Renal cortex interstitium (tissue), 11 donors: ENCODE measurements around the gene NCOR1. TPM values are rescaled to one million over a fixed set of nuclear protein-coding genes. Genes with fewer than 3 reads are reported as not detected.
"Not testable (repeated sequence)": the region's sequence is repeated elsewhere in the genome, so short reads cannot be mapped to it uniquely, and the experiment has no call there.

ENCODE experiments used
- DNase-seq, 11 donors: peaks; one replicate each; pipeline ENCODE4 v3.0.0-alpha.2; 2013; ENCODE audit warnings: low read depth in 9 of 11, low spot score in 4 of 11; ENCODE audit errors: extremely low read depth in 1 of 11
- polyA plus RNA-seq, 3 donors: library from polyadenylated mRNA; unstranded; fragments of 120-200 nt; gene quantifications; one replicate each; pipeline ENCODE4 v1.2.1, GENCODE V29; 2013; ENCODE audit not compliant: insufficient read length in 3 of 3

NCOR1 gene
- polyA plus RNA-seq, 3 donors: 101 to 110 (median 104) TPM

GRCh38 chr17:16181581-16181980 lies 33.8 kb downstream of the NCOR1 start:
- DNase-seq: no peak

DNA sequence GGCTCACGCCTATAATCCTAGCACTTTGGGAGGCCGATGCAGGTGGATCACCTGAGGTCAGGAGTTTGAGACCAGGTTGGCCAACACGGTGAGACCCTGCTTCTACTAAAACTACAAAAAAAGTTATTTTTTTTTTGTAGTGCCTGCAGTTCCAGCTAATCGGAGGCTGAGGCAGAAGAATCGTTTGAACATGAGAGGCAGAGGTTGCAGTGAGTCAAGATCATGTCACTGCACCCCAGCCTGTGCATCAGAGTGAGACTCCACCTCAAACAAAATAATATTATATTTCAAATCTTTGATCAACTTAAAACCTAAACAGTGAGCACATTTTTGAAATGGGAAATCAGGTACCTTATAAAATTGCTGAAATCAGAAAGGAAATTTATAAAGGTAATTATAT lies 36.5 kb downstream of the NCOR1 start:
- no peak for DNase-seq

DNA sequence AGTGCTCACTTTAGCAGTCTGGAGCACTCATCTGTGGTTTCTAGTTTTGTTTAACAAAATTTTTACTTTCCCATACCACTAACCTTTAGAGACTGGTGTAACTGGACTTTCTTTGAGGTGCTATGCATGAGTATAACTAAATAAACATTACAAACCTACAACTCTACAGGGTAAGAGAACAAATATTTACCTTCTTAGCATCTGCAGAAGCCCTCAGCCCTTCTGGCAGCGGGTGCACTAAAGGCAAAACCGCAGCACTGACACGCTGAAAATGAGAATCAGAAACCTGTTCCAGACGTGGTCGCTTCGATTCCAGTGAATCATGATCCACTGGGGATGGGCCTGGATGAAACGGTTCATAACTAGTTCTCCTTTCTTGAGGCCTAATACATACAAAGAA lies 43.7 kb downstream of the NCOR1 start:
- no peak for DNase-seq

GRCh38 chr17:16166766-16167165 lies 48.6 kb downstream of the NCOR1 start:
- DNase-seq: not testable (repeated sequence)

- no peak for DNase-seq
Measured at GRCh38 chr17:16158714-16159113, 56.6 kb downstream of the NCOR1 start.

DNA sequence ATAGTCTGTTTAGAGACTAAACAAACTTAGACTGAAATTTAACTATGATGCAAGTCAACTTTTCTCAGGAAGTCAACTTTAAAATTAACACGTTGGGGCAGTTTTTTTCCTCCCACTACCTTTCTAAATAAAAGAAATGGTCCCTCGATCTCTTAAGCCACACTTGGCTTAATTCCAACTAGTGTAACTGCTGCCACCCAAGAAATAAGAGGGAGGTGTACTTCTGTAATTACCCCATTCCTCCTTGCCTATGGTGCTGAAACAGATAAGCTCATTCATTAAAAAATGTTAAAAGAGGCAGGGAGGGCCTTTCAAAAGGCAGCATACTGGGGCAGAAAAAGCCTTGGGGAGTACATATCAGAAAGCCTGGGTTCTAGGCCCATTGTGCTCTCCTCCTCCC lies 59.8 kb downstream of the NCOR1 start:
- DNase-seq: no peak

DNA sequence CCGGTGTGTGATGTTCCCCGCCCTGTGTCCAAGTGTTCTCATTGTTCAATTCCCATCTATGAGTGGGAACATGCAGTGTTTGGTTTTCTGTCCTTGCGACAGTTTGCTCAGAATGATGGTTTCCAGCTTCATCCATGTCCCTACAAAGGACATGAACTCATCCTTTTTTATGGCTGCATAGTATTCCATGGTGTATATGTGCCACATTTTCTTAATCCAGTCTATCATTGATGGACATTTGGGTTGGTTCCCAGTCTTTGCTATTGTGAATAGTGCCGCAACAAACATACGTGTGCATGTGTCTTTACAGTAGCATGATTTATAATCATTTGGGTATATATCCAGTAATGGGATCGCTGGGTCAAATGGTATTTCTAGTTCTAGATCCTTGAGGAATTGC lies 63.0 kb downstream of the NCOR1 start:
- not testable (repeated sequence) for DNase-seq

GRCh38 chr17:16150251-16150856 lies 65.0 kb downstream of the NCOR1 start:
- DNase-seq: no peak

- no peak for DNase-seq
Measured at GRCh38 chr17:16148596-16148995, 66.7 kb downstream of the NCOR1 start.

DNA sequence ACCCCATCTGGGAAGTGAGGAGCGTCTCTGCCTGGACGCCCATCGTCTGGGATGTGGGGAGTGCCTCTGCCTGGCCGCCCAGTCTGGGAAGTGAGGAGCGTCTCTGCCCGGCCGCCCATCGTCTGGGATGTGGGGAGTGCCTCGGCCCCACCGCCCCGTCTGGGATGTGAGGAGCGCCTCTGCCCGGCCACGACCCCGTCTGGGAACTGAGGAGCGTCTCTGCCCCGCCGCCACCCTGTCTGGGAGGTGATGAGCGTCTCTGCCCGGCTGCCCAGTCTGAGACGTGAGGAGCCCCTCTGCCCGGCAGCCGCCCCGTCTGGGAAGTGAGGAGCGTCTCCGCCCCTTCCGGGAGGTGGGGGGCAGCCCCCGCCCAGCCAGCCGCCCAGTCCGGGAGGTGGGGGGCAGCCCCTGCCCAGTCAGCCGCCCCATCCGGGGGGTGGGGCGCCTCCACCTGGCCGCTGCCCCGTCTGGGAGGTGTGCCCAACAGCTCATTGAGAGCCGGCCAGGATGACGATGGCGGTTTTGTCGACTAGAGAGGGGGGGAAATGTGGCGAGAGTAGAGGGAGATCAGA lies 69.9 kb downstream of the NCOR1 start:
- DNase-seq: not testable (repeated sequence)

DNA sequence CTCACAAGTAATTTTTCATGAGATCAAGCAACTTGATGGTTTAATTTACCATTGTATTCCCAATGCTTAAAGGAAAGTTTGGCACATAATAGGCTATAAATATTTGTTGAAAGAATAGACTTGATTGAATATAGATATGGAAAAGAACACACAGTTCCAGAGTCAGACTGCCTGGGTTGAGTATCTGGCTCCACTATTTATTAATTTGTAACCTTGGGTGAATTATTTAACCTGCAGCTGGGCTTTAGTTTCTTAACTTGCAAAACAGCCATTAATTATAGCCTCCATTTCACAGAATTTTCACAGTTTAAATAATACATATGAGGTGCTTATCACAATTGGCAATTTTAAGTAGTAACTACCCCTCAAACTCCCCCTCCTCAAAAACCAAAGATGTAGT lies 73.6 kb downstream of the NCOR1 start:
- DNase-seq: no peak

GRCh38 chr17:16140854-16141253 lies 74.5 kb downstream of the NCOR1 start:
- DNase-seq: no peak

- no peak for DNase-seq
Measured at GRCh38 chr17:16135461-16135860, 79.9 kb downstream of the NCOR1 start.

- DNase-seq: no peak
Measured at GRCh38 chr17:16131593-16131992, 83.7 kb downstream of the NCOR1 start.

GRCh38 chr17:16129441-16130205 lies 85.7 kb downstream of the NCOR1 start:
- no peak for DNase-seq

DNA sequence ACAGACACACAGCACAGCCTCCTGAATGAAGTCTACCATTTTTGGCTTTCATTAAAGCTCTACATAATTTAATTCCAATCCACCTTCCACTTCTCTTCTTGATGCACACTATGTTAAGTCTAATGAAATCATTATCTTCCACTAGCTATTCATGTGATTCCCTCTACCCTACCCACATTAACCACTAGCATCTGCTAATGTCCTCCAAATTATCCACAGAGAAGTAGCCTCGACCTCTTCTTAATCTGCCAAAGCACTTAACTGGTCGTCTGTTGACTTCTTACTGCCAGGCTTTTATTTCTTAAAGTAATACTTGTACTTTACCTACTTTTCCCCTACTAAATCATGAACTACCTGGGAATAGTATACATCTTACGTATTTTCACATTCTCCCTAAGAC lies 91.8 kb downstream of the NCOR1 start:
- no peak for DNase-seq

DNA sequence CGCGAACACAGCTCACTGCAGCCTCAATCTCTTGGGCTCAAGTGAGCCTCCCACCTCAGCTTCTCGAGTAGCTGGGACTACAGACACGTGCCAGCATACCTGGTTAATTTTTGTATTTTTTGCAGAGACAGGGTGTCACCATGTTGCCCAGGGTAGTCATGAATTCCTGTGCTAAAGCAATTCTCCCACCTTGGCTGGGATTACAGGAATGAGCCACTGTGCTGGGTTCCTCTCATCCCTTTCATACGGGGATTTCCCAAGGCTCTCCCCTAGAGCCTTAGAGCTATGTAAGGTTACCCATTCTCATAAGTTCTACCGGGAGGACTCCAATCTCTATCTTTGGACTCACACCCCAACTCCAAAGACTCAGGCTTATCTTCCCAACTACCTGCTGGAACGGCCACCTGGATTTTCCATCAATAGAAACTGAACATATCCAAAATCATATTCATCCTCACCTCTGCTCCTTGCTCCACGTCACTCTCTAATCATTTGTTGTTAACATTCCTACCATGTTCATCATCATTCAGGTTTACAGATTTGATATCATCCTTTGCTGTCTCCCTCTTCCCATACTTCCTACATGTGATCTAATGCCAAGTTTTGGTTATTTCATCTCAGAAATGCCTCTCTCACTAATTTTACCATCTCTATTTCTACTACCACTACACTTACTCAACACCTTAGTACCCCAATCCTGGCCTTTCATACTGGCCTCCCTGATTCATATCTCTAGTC lies 92.5 kb downstream of the NCOR1 start:
- DNase-seq: no peak

- DNase-seq: no peak
Measured at GRCh38 chr17:16121915-16122314, 93.4 kb downstream of the NCOR1 start.

GRCh38 chr17:16120937-16121336 lies 94.4 kb downstream of the NCOR1 start:
- no peak for DNase-seq

GRCh38 chr17:16117149-16117548 lies 98.2 kb downstream of the NCOR1 start:
- DNase-seq: no peak
